HG03457 (cell line): ENCODE results near the gene TBC1D1.
"Not testable (repeated sequence)": the region's sequence is repeated elsewhere in the genome, so short reads cannot be mapped to it uniquely, and the experiment has no call there.

Source experiments
- ATAC-seq: cut with Tn5 transposase; IDR thresholded peaks from one replicate; pipeline ENCODE4 v1.9.1; 2021; ENCODE audit warnings: moderate number of reproducible peaks; ENCODE audit not compliant: unreplicated experiment

TBC1D1 gene

DNA sequence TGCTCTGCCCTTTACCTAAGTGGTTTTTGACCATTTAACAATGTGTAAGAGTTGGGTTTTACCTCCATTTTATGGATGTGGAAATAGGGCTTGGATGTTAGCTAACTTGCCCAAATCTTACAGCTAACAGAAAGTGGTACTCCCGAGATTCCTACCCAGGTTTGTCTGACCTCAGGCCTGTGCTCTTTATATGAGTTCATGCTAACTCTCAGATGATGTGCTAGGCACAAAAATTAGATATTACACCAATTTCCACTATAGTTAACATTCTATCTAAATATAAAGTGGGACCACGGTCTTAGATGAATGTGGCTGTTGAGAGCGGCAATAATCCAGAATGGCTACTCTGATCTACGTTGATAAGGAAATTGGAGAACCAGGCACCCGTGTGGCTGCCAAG lies 69.2 kb downstream of the TBC1D1 start, which contains the start of gene PTTG2:
TSS of gene PTTG2 (plus strand) at position 301 of the 400 bp plus-strand sequence. CDS start at position 338, 37 bp downstream.
- ATAC-seq, result no peak

- ATAC-seq, result no peak
Observed at GRCh38 chr4:37960679-37961450, 70.0 kb downstream of the TBC1D1 start.

DNA sequence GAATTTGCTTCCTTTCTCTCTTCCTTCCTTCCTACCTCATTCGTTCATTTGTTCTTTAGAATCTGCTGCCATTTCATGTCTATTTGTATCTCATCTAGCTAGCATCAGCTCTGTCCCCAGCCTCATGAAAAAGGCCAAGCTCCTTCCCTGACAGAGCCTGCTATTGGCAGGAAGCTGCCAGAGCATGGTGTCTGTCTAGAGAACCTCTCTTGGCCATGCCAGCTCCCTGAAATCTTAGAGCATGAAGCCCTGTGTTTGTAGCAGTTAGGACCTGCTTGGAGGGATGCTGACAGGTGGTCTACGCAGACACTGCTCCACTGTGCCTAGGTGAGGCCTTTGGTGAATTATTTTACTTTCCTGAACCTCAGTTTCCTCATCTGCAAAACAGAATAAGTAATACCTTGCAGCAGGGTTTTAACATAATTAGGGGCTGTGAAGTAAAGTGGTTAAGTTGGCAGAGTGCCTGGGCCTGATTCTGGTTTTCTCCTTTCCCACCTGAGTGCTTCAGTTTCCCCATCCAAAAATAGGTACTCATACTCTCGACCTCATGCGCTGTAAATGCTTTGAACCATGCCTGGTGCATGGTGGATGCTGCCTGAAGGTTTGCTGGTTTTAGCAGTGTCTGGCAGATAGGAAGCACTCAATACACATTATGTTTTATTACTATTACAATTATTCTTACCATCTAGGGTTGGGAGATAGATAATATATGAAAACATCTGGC lies 74.0 kb downstream of the TBC1D1 start:
- no peak for ATAC-seq

DNA sequence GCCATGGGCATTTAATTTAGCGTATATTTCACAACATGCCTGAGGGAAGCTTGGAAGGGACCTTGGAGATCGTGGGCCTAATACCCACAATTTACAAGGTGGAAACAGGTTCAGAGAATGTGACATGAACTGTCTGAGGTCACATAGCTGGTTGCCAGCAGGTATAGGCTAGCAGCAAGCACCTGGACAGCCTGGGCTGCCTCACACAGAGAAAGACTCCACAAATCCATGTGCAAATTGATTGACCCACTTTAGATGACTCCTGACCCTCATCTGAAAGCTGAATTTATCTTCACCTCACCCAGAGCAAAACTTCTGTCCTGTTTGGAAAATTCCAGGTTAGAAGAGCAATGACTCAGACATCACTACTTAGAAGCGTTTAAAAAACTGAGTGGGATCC lies 75.2 kb downstream of the TBC1D1 start:
- ATAC-seq, result no peak

- ATAC-seq, result no peak
Observed at GRCh38 chr4:37967736-37968135, 76.9 kb downstream of the TBC1D1 start.

- ATAC-seq, result no peak
Observed at GRCh38 chr4:37968747-37969146, 77.9 kb downstream of the TBC1D1 start.

DNA sequence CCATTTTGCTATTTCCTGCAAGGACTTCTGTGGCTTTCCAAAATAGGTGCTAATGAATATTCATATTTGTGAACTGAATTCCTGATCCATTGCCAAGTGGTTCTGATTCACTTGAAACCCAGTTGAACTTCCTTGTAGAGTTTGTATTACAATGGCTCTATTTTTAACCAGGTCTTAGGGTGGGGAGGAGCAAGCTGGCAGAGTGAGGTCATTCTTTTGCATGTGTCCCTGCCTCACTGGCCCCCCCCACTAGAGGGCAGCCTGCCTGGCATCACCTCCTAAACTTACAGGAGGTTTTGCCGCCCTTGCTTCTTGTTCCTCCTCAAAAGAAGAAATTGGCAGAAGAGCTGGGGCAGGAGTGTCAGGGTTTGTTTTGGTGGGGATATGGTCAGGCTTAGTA lies 79.8 kb downstream of the TBC1D1 start:
- ATAC-seq, result no peak

- ATAC-seq, result no peak
Observed at GRCh38 chr4:37971202-37971601, 80.3 kb downstream of the TBC1D1 start.

DNA sequence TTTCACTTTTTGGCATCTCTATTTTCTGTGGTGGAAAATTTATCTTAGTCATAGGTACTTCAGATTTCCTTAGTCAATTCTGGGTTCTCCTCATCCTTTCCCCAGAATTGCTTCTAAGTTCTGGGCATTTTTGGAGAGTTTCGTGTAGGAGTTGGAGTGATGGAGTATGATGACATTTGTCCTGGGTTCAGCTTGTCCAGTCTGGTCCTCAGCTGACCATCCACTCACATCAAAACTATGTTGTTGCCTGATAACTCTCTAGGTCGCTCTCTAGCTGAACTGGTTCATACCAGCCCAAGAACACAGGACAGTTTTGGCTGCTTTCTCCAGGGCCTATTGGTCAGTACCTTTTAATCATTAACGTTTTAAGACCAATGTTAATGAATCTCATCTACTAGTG lies 82.6 kb downstream of the TBC1D1 start:
- no peak for ATAC-seq

DNA sequence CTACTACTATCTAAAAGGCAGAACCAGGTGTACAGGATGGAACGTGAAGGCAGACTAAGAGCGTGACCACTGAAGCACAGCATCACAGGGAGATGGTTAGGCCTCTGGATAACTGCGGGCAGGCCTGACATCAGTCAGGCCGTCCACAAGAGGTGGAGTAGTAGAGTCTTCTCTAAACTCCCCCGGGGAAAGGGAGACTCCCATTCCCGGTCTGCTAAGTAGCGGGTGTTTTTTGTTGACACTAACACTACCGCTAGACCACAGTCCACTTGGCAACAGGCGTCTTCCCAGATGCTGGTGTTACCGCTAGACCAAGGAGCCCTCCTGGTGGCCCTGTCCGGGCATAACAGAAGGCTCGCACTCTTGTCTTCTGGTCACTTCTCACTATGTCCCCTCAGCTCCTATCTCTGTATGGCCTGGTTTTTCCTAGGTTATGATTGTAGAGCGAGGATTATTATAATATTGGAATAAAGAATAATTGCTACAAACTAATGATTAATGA lies 84.5 kb downstream of the TBC1D1 start:
- ATAC-seq, result not testable (repeated sequence)

DNA sequence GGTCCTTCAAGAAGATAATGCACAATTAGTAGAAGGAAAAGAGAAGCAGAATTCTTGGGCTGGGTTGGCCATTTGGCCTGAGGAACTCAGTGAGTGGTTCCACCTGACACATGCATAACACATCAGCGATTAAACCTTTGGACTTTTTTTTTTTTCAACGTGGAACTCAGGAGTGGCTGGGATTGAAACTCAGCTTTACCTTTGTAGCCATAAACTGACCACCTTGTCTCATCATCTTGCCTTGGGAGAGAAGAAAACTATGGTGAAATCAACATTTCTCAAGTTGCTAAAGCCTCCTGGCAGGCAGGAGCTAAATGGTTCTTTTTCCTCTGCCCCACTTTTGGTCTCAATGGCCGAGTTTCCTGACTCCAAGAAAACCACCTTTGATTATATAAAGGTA lies 85.6 kb downstream of the TBC1D1 start:
- ATAC-seq, result no peak

- ATAC-seq, result peak; percentile 72
Observed at GRCh38 chr4:37976991-37977470, 86.1 kb downstream of the TBC1D1 start.

- ATAC-seq, result peak; percentile 60
Observed at GRCh38 chr4:37977471-37978247, 86.8 kb downstream of the TBC1D1 start.

DNA sequence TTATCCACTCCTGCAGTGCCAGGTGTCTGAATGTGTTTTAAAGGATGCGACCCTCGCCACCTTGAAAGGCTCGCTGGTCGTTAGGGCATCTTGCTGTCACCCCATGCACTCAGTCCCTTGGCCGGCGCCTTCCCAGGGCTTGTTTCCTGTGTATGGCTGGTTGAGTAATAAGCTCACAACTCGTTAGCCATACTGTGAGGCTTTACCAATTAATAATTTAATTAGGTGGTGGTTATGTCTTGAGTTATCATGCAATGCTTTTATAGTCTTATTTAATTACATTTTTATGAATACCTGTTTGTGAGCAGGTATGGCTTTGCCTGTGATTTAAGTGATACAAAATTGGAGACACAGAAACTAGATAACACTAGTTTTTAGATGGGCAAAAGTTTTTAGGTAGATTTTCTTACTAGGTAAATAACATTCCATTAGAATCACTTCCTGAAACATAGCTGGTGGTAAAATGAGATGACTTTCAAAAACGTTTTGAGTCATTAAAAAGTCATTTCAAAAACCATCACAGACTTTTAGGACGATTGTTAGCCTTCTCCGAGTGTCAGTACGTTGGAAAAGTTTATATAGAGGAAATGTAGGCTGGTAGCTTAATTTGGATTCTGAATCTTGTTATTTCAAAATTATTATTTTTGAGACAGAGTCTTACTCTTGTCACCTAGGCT lies 87.5 kb downstream of the TBC1D1 start:
- ATAC-seq, result peak; percentile 36

DNA sequence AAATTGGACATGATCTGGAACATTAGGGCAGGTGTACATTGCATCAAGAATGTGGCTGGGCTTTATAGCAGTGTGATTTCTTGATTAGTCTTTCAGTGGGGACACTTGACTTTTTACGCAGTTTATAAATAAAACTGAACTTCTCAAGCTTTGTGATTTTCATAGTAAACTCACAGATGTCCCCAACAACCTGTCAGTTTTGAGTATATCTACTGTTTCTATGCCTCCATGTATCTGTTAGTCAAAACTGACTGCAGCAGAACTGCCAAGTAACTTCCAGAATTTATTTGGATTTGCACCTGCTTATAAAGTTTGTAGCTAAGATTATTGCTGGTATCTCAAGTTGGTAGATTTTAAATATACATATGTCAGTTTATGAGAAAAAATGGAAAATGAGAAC lies 89.4 kb downstream of the TBC1D1 start:
- no peak for ATAC-seq

DNA sequence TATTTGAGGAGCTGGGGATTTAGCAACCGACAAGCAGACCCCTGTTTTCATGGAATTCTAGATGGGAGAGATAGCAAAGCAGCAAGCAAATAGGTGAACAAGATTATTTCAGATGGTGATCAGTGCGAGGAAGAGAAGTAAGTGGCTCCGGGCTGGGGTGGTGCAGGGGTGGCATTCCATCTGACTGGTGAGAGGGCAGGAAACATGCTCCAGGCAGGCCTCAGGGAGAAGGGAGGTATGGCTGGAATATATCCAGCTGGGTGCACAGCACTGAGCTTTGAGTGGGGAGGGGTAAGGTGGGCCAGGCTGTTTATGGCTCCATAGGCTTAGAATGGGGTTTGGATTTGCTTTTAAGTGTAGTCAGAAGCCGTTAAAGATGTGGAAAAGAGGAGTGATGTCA lies 90.5 kb downstream of the TBC1D1 start:
- ATAC-seq, result no peak

DNA sequence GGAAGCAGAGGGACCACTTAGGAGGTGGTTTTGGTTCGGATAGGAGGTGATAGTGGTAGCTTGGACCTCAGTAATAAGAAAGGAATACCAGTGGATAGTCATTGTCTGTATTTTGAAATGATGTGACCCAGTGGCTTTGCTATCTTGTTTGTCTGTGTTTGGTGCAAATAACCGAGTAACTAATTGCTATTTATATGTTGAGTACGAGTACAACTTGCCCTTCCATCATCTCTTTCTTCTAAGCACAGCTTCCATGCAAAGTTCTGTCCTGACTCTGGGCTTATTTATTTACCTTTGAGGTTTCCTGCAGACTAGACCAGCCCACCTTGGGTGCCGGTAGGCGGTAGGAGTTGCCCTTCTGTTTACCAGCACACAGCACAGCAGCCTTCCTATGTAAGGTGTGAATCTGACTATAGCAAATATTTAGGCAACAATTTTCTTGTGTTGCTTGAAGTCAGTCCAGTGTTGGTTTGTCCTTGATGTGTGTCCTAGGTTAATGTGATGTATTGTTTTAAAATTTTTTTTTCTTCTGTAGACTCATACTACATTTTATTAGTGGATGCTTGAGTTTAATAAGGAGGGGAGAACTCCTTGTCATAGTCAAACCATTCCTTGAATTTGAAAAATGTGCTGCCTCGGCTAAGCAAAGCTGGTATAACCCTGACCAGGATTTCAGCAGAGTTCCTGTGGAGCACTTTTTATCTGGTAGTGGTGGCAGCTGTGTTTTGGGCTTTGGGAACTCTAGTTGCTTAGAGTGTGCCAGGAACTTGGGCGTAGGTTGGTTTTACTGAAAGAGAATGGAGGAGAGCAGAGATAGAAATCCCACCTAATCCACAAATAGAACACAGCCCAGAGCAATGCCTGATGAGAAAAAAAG lies 91.2 kb downstream of the TBC1D1 start:
- no peak for ATAC-seq

GRCh38 chr4:37982736-37983135 lies 91.9 kb downstream of the TBC1D1 start:
- ATAC-seq, result no peak

DNA sequence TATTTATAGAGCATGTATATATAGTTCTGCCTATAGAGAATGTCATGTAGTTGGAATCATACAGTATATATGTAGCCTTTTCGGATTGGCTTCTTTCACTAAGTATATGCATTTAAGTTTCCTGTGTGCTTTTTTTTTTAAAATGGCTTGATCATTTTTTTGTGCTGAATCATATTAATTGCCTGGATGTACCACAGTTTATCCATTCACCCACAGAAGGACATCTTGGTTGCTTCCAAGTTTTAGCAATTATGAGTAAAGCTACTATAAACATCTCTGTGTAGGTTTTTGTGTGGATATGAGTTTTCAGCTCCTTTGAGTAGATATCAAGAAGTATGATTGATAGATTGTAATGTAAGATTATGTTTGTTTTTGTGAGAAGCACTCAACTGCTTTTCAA lies 93.1 kb downstream of the TBC1D1 start:
- ATAC-seq, result no peak
